Neuronal stem cell (in vitro differentiated cells): ENCODE data around the gene LRRC75A.

Experiments used
- DNase-seq: peaks from one replicate; pipeline ENCODE4 v3.0.0-alpha.2; 2013; ENCODE audit warnings: low spot score
- H2AFZ ChIP-seq: one replicate; pipeline ENCODE4 v1.6.1; 2013; ENCODE audit warnings: mild to moderate bottlenecking, low read length, inconsistent platforms
- H2AK5ac ChIP-seq: 2 replicates; pipeline ENCODE4 v1.6.1; 2013; ENCODE audit warnings: low read depth, mild to moderate bottlenecking, inconsistent platforms, low read length, moderate library complexity, mixed read lengths
- H2BK120ac ChIP-seq: 2 replicates; pipeline ENCODE4 v1.6.1; 2013; ENCODE audit warnings: low read depth, mild to moderate bottlenecking, inconsistent platforms, low read length, moderate library complexity, mixed read lengths
- H2BK12ac ChIP-seq: one replicate; pipeline ENCODE4 v1.6.1; 2013; ENCODE audit warnings: low read length, inconsistent platforms
- H2BK15ac ChIP-seq: 2 replicates; pipeline ENCODE4 v1.6.1; 2013; ENCODE audit warnings: mild to moderate bottlenecking, low read length, inconsistent platforms, mixed read lengths
- H2BK5ac ChIP-seq: one replicate; pipeline ENCODE4 v1.6.1; 2013; ENCODE audit warnings: inconsistent platforms, mild to moderate bottlenecking, low read length, moderate library complexity
- H3K14ac ChIP-seq: one replicate; pipeline ENCODE4 v1.6.1; 2013; ENCODE audit warnings: low read length, inconsistent platforms
- H3K18ac ChIP-seq: 2 replicates; pipeline ENCODE4 v1.6.1; 2013; ENCODE audit warnings: low read length, inconsistent platforms
- H3K23ac ChIP-seq: 2 replicates; pipeline ENCODE4 v1.6.1; 2013; ENCODE audit warnings: low read depth, mild to moderate bottlenecking, mixed read lengths, low read length, inconsistent platforms; ENCODE audit not compliant: poor library complexity
- H3K27ac ChIP-seq: replicated peaks from 3 replicates; pipeline ENCODE4 v1.5.1; 2013; ENCODE audit warnings: low read length, inconsistent platforms
- H3K27me3 ChIP-seq, 3 experiments: 2 replicates each; pipeline ENCODE4 v1.6.1; 2013; ENCODE audit warnings: low read length in 3 of 3, mild to moderate bottlenecking in 2 of 3, inconsistent platforms in 1 of 3, low read depth in 1 of 3, mixed read lengths in 1 of 3, moderate library complexity in 1 of 3; ENCODE audit not compliant: control insufficient read depth in 3 of 3, insufficient read depth in 3 of 3
- H3K36me3 ChIP-seq, 2 donors: replicated peaks in 1 of 2; 2 replicates each; pipeline ENCODE4 v1.6.1; 2013; ENCODE audit warnings: low read length in 2 of 2; ENCODE audit not compliant: control insufficient read depth in 2 of 2, insufficient read depth in 2 of 2
- H3K4ac ChIP-seq: 2 replicates; pipeline ENCODE4 v1.6.1; 2013; ENCODE audit warnings: inconsistent platforms, mild to moderate bottlenecking, low read length, moderate library complexity
- H3K4me1 ChIP-seq, 2 donors: 1 replicate in 1 of 2; 2 replicates in 1 of 2; pipeline ENCODE4 v1.6.1; 2013; ENCODE audit warnings: low read length in 2 of 2, low read depth in 1 of 2; ENCODE audit not compliant: control insufficient read depth in 2 of 2, insufficient read depth in 1 of 2
- H3K4me2 ChIP-seq: one replicate; pipeline ENCODE4 v1.6.1; 2013; ENCODE audit warnings: mild to moderate bottlenecking, low read length, inconsistent platforms; ENCODE audit not compliant: insufficient read depth, poor library complexity, severe bottlenecking
- H3K4me3 ChIP-seq, 2 donors: 2 replicates each; pipeline ENCODE4 v1.5.1; 2013; ENCODE audit warnings: low read length in 2 of 2, mild to moderate bottlenecking in 2 of 2, inconsistent platforms in 1 of 2, moderate library complexity in 1 of 2
- H3K79me1 ChIP-seq: one replicate; pipeline ENCODE4 v1.6.1; 2013; ENCODE audit warnings: low read depth, mild to moderate bottlenecking, inconsistent platforms, low read length, moderate library complexity
- H3K9ac ChIP-seq: one replicate; pipeline ENCODE4 v1.6.1; 2013; ENCODE audit warnings: mild to moderate bottlenecking, low read depth, low read length, inconsistent platforms; ENCODE audit not compliant: poor library complexity
- H3K9me3 ChIP-seq, 2 donors: replicated peaks in 1 of 2; 2 replicates each; pipeline versions ENCODE3 to v1.6.1; 2013; ENCODE audit warnings: low read length in 2 of 2, mild to moderate bottlenecking in 2 of 2, inconsistent platforms in 1 of 2, low read depth in 1 of 2, mixed read lengths in 1 of 2, moderate library complexity in 1 of 2; ENCODE audit not compliant: control insufficient read depth in 2 of 2, insufficient read depth in 1 of 2
- H4K8ac ChIP-seq: one replicate; pipeline ENCODE4 v1.6.1; 2013; ENCODE audit warnings: low read depth, mild to moderate bottlenecking, inconsistent platforms, low read length, moderate library complexity
- H4K91ac ChIP-seq: one replicate; pipeline ENCODE4 v1.6.1; 2013; ENCODE audit warnings: low read length, low read depth, mild to moderate bottlenecking, inconsistent platforms; ENCODE audit not compliant: poor library complexity
- WGBS, 2 donors: extraction: QIAGEN DNeasy Blood & Tissue Kit; methylation state at CpG; one replicate each; pipeline ENCODE4 v1.1.7; 2013; ENCODE audit warnings: missing lambda C conversion rate in 2 of 2, mixed read lengths in 1 of 2; ENCODE audit not compliant: insufficient read length in 2 of 2, insufficient replicate concordance in 1 of 2; ENCODE audit errors: extremely low coverage in 2 of 2; 5-methylcytosine and 5-hydroxymethylcytosine counted together

Gene LRRC75A

GRCh38 chr17:16489431-16489830 is 2.6 kb downstream of the LRRC75A start:
- H2BK15ac ChIP-seq = no peak overlapping the region
- peaks cover 33 to 50% of the 10 kb centered on the region in 2 donors for H3K4me1 ChIP-seq
- H3K4ac ChIP-seq = no peak overlapping the region
- no peak overlapping the region for H4K8ac ChIP-seq
- H3K4me2 ChIP-seq = no peak overlapping the region
- H3K4me3 ChIP-seq = no peak overlapping the region
- no peak overlapping the region for H4K91ac ChIP-seq
- no CpG with 5 or more reads among the region's 3 CpGs for WGBS, 2 donors
- no peak overlapping the region for H3K18ac ChIP-seq
- no peak overlapping the region for H3K23ac ChIP-seq
- no peaks in the 10 kb centered on the region for H3K79me1 ChIP-seq
- no peak overlapping the region for H2BK120ac ChIP-seq
- DNase-seq = no peak
- H2AFZ ChIP-seq = peak overlapping the region; percentile 11
- no peak overlapping the region for H3K27ac ChIP-seq
- H3K14ac ChIP-seq = no peak overlapping the region
- no peak overlapping the region for H2BK5ac ChIP-seq
- no peak overlapping the region for H2BK12ac ChIP-seq
- H2AK5ac ChIP-seq = no peak overlapping the region
- H3K9ac ChIP-seq = no peak overlapping the region
- peaks cover 0 to 29% (median 22%) of the 10 kb centered on the region in 3 experiments for H3K27me3 ChIP-seq
- H3K36me3 ChIP-seq = no peaks in the 10 kb centered on the region
- no peaks in the 10 kb centered on the region for H3K9me3 ChIP-seq

GRCh38 chr17:16488968-16489337 is 3.0 kb downstream of the LRRC75A start:
- no CpG with 5 or more reads among the region's 4 CpGs for WGBS, 2 donors
- H3K27ac ChIP-seq = no peak overlapping the region
- no peak for DNase-seq
- H3K9ac ChIP-seq = no peak overlapping the region
- H3K4me3 ChIP-seq = no peak overlapping the region
- H3K18ac ChIP-seq = peak overlapping the region; percentile 40
- H2BK120ac ChIP-seq = no peak overlapping the region
- no peak overlapping the region for H2BK15ac ChIP-seq
- peaks cover 35 to 52% of the 10 kb centered on the region in 2 donors for H3K4me1 ChIP-seq
- H3K9me3 ChIP-seq = no peaks in the 10 kb centered on the region
- peak overlapping the region; percentile 20 for H4K91ac ChIP-seq
- H3K14ac ChIP-seq = no peak overlapping the region
- H3K36me3 ChIP-seq = no peaks in the 10 kb centered on the region
- H3K4me2 ChIP-seq = no peak overlapping the region
- H3K27me3 ChIP-seq = peaks cover 0 to 26% (median 22%) of the 10 kb centered on the region in 3 experiments
- no peak overlapping the region for H4K8ac ChIP-seq
- H2AFZ ChIP-seq = peak overlapping the region; percentile 11
- H3K4ac ChIP-seq = no peak overlapping the region
- no peak overlapping the region for H2BK12ac ChIP-seq
- peak overlapping the region; percentile 28 for H3K23ac ChIP-seq
- H2AK5ac ChIP-seq = no peak overlapping the region
- H3K79me1 ChIP-seq = no peaks in the 10 kb centered on the region
- no peak overlapping the region for H2BK5ac ChIP-seq

DNA sequence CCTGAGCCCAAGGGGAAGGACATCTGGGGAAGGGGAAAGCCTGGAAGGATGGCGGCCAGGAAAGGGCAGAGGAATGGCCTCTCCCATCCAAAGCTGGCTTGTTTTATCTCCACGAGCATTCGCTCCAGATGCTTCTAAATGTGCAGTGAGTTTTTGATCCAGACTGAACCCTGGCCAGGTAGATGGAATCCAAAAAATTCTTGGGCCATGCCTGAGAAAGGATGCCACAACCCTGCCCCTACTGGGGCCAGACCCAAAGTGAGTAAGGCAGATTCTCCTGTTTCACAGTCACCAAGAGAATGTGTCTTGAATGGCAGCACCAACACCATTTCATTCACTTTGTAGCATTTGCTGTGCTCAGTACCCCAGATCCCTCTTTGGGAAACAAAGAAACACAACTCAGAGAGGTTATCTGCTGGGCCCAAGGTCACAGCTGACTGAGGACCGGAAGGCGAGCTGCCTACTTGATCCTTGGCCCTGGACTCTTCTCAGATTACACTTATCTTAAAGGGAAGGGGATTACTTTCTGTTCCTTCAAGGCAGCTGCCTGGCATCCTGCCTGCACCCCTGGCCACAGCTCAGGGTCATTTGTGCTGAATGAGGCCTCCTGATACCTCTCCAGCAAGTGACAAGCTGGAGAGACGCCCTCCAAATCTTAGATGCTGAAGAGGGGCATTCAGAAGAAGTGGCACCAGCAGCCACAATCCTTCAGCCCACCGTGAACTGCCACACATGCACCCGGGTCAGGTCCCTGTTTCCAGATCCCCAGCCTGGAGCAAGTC is 3.6 kb downstream of the LRRC75A start:
- WGBS, 2 donors = no CpG with 5 or more reads among the region's 8 CpGs
- Histone ChIP-seq H3K36me3 (no peaks in the 10 kb centered on the region), H2BK12ac (no peak overlapping the region), H3K4me1 (peaks cover 35 to 52% of the 10 kb centered on the region in 2 donors), H3K9ac (no peak overlapping the region), H3K27me3 (peaks cover 0 to 22% (median 22%) of the 10 kb centered on the region in 3 experiments), H3K14ac (peak overlapping the region; percentile 21), H2BK15ac (no peak overlapping the region), H2AFZ (peak overlapping the region; percentile 11), H2BK120ac (no peak overlapping the region), H3K4me3 (no peak overlapping the region), H3K18ac (peak overlapping the region; percentile 17), H2AK5ac (no peak overlapping the region), H3K79me1 (no peaks in the 10 kb centered on the region), H3K27ac (no peak overlapping the region), H3K4me2 (no peak overlapping the region), H3K4ac (no peak overlapping the region), H3K23ac (peak overlapping the region; percentile 28), H4K91ac (no peak overlapping the region), H3K9me3 (no peaks in the 10 kb centered on the region), H2BK5ac (no peak overlapping the region), H4K8ac (no peak overlapping the region)
- no peak for DNase-seq

- Histone ChIP-seq H3K27ac (no peak overlapping the region), H3K4me1 (peaks cover 31 to 52% of the 10 kb centered on the region in 2 donors), H3K27me3 (peaks cover 0 to 17% (median 11%) of the 10 kb centered on the region in 3 experiments), H3K9me3 (no peaks in the 10 kb centered on the region), H3K4me2 (no peak overlapping the region), H2AFZ (peak overlapping the region; percentile 65), H2BK5ac (no peak overlapping the region), H3K14ac (no peak overlapping the region), H3K79me1 (no peaks in the 10 kb centered on the region), H2BK120ac (no peak overlapping the region), H3K4ac (no peak overlapping the region), H2BK12ac (no peak overlapping the region), H3K9ac (no peak overlapping the region), H4K91ac (peak overlapping the region; percentile 19), H3K18ac (no peak overlapping the region), H3K23ac (no peak overlapping the region), H2BK15ac (no peak overlapping the region), H3K36me3 (no peaks in the 10 kb centered on the region), H4K8ac (no peak overlapping the region), H2AK5ac (no peak overlapping the region), H3K4me3 (no peak overlapping the region)
- WGBS, 2 donors = no CpG with 5 or more reads among the region's 24 CpGs
- no peak for DNase-seq
Observed at GRCh38 chr17:16486373-16487250, 5.4 kb downstream of the LRRC75A start.
